Neural crest cell (in vitro differentiated cells): ENCODE results near the gene LRP11. TPM values are rescaled to one million over a fixed set of nuclear protein-coding genes. Genes with fewer than 3 reads are reported as not detected.
"Not testable (repeated sequence)": the region's sequence is repeated elsewhere in the genome, so short reads cannot be mapped to it uniquely, and the experiment has no call there.

Experiments used
- DNase-seq: peaks from one replicate; pipeline ENCODE4 v3.0.0; 2021; ENCODE audit warnings: low read depth, mixed read lengths, low spot score
- H3K27ac Mint-ChIP-seq: one replicate; pipeline ENCODE4 v1.8.0; 2021; ENCODE audit warnings: mild to moderate bottlenecking, mixed read lengths; ENCODE audit not compliant: unreplicated experiment
- H3K27me3 Mint-ChIP-seq: 2 replicates; pipeline ENCODE4 v1.8.0; 2021; ENCODE audit warnings: low read depth, mild to moderate bottlenecking, mixed read lengths
- H3K36me3 Mint-ChIP-seq: 2 replicates; pipeline ENCODE4 v1.8.0; 2021; ENCODE audit warnings: low read depth, mild to moderate bottlenecking, mixed read lengths
- H3K4me1 Mint-ChIP-seq: 2 replicates; pipeline ENCODE4 v1.8.0; 2021; ENCODE audit warnings: mixed read lengths
- H3K4me3 Mint-ChIP-seq: one replicate; pipeline ENCODE4 v1.8.0; 2021; ENCODE audit warnings: mild to moderate bottlenecking, mixed read lengths
- H3K9me3 Mint-ChIP-seq: 2 replicates; pipeline ENCODE4 v1.8.0; 2021; ENCODE audit warnings: mixed read lengths
- CTCF ChIP-seq: fragments of 200-600 bp; sonication (generic); conservative IDR thresholded peaks from 2 replicates; pipeline ENCODE4 v1.5.0; 2021; ENCODE audit warnings: antibody characterized with exemption, mild to moderate bottlenecking
- total RNA-seq: library from RNA; stranded (reverse); gene quantifications from 2 replicates; pipeline ENCODE4 v1.2.1, GENCODE V29; 2021

The LRP11 gene
- total RNA-seq, 1 donor from 2014 or later = 29.8 TPM

GRCh38 chr6:149845549-149845948 lies 18.6 kb downstream of the LRP11 start:
- H3K36me3 Mint-ChIP-seq = peaks cover 11% of the 10 kb centered on the region

GRCh38 chr6:149844480-149844879 lies 19.7 kb downstream of the LRP11 start:
- peaks cover 11% of the 10 kb centered on the region for H3K36me3 Mint-ChIP-seq

More at GRCh38 chr6:149845549-149845948, 18.6 kb downstream of the LRP11 start:
- TF ChIP-seq CTCF = no peak
- Mint-ChIP-seq H3K4me1 (no peaks in the 10 kb centered on the region), H3K27me3 (no peaks in the 10 kb centered on the region), H3K9me3 (no peaks in the 10 kb centered on the region), H3K27ac (no peak overlapping the region), H3K4me3 (no peak overlapping the region)
- DNase-seq = no peak

GRCh38 chr6:149844036-149844435 lies 20.1 kb downstream of the LRP11 start:
- not testable (repeated sequence) for DNase-seq, H3K4me1 Mint-ChIP-seq, H3K27me3 Mint-ChIP-seq, H3K9me3 Mint-ChIP-seq, H3K4me3 Mint-ChIP-seq, H3K27ac Mint-ChIP-seq
- peaks cover 11% of the 10 kb centered on the region for H3K36me3 Mint-ChIP-seq

More at GRCh38 chr6:149844480-149844879, 19.7 kb downstream of the LRP11 start:
- DNase-seq = no peak
- H3K27me3 Mint-ChIP-seq = no peaks in the 10 kb centered on the region
- no peaks in the 10 kb centered on the region for H3K4me1 Mint-ChIP-seq
- no peak overlapping the region for H3K4me3 Mint-ChIP-seq
- no peak overlapping the region for H3K27ac Mint-ChIP-seq
- H3K9me3 Mint-ChIP-seq = no peaks in the 10 kb centered on the region
- no peak for TF ChIP-seq CTCF

GRCh38 chr6:149843051-149843633 lies 21.0 kb downstream of the LRP11 start:
- no peaks in the 10 kb centered on the region for H3K4me1 Mint-ChIP-seq
- H3K9me3 Mint-ChIP-seq = no peaks in the 10 kb centered on the region
- H3K27me3 Mint-ChIP-seq = no peaks in the 10 kb centered on the region
- no peak overlapping the region for H3K27ac Mint-ChIP-seq
- no peak for TF ChIP-seq CTCF
- DNase-seq = no peak
- no peak overlapping the region for H3K4me3 Mint-ChIP-seq
- H3K36me3 Mint-ChIP-seq = peaks cover 9% of the 10 kb centered on the region

- Mint-ChIP-seq H3K27me3 (no peaks in the 10 kb centered on the region), H3K9me3 (no peaks in the 10 kb centered on the region), H3K4me3 (no peak overlapping the region), H3K36me3 (peaks cover 9% of the 10 kb centered on the region), H3K27ac (no peak overlapping the region), H3K4me1 (no peaks in the 10 kb centered on the region)
- DNase-seq = no peak
- TF ChIP-seq CTCF = no peak
Observed at GRCh38 chr6:149842331-149842730, 21.8 kb downstream of the LRP11 start.

- Mint-ChIP-seq H3K4me1 (no peaks in the 10 kb centered on the region), H3K27me3 (no peaks in the 10 kb centered on the region), H3K9me3 (no peaks in the 10 kb centered on the region), H3K4me3 (no peak overlapping the region), H3K36me3 (peaks cover 13% of the 10 kb centered on the region), H3K27ac (no peak overlapping the region)
- TF ChIP-seq CTCF = peak; percentile 63
- no peak for DNase-seq
Observed at GRCh38 chr6:149840345-149841075, 23.6 kb downstream of the LRP11 start.
